Bronchial epithelial cell (primary cell): ENCODE measurements around the gene DDX50. TPM values are rescaled to one million over a fixed set of nuclear protein-coding genes. Genes with fewer than 3 reads are reported as not detected.

Experiments used
- DNase-seq: peaks from one replicate; pipeline ENCODE4 v3.0.0-alpha.2; 2010; ENCODE audit warnings: low read depth
- FAIRE-seq: peaks from 2 replicates; lab custom pipeline; 2011; peaks lifted over from hg19 to GRCh38; lab: Jason Lieb, UNC
- H3K27me3 ChIP-seq: 2 replicates; pipeline ENCODE4 v1.5.1; 2011; ENCODE audit warnings: low read length; ENCODE audit not compliant: control insufficient read depth, insufficient read depth
- H3K36me3 ChIP-seq: 2 replicates; pipeline ENCODE4 v1.5.1; 2011; ENCODE audit warnings: low read length; ENCODE audit not compliant: control insufficient read depth, insufficient read depth
- H3K4me3 ChIP-seq: 2 replicates; pipeline ENCODE4 v1.5.1; 2011; ENCODE audit warnings: mild to moderate bottlenecking, low read depth, low read length, control low read depth
- CTCF ChIP-seq: IDR thresholded peaks from 2 replicates; pipeline ENCODE4 v1.5.1; 2011; ENCODE audit warnings: mild to moderate bottlenecking, moderate library complexity, low read length, control low read depth, inconsistent platforms; ENCODE audit not compliant: insufficient read depth, severe bottlenecking
- total RNA-seq: library from RNA; depleted of rRNA; stranded (reverse); fragments of >200 nt; gene quantifications from 2 replicates; pipeline ENCODE4 v1.2.1, GENCODE V29; 2014

Gene DDX50
- total RNA-seq, 1 donor from 2014 or later = 73.7 TPM

- DNase-seq (no peak), FAIRE-seq (no peak)
- H3K27me3 ChIP-seq = no peaks in the 10 kb centered on the region
- no peak overlapping the region for H3K4me3 ChIP-seq
- no peak for TF ChIP-seq CTCF
- H3K36me3 ChIP-seq = peaks cover 15% of the 10 kb centered on the region
These were observed 80.0 kb downstream of the DDX50 start for GRCh38 chr10:68981074-68981473.

GRCh38 chr10:68982389-68982788 is 81.3 kb downstream of the DDX50 start:
- Histone ChIP-seq H3K36me3 (peaks cover 13% of the 10 kb centered on the region), H3K4me3 (no peak overlapping the region), H3K27me3 (no peaks in the 10 kb centered on the region)
- DNase-seq (no peak), FAIRE-seq (no peak)
- TF ChIP-seq CTCF = no peak

- FAIRE-seq (no peak), DNase-seq (no peak)
- TF ChIP-seq CTCF = no peak
- no peak overlapping the region for H3K4me3 ChIP-seq
- H3K27me3 ChIP-seq = no peaks in the 10 kb centered on the region
- H3K36me3 ChIP-seq = peaks cover 3% of the 10 kb centered on the region
These were observed 86.5 kb downstream of the DDX50 start for GRCh38 chr10:68987611-68988010.

GRCh38 chr10:68988530-68989316 is 87.6 kb downstream of the DDX50 start, which contains the start of gene KIFBP:
Gene KIFBP, plus strand, starts transcription at chr10:68988803. Its CDS starts 30 bp downstream, at chr10:68988833.
- peak; percentile 98 for DNase-seq
- peak; percentile 72 for TF ChIP-seq CTCF
- Histone ChIP-seq H3K4me3 (peak within 1 kb of the TSS; percentile 60), H3K27me3 (no peaks in the 10 kb centered on the region), H3K36me3 (peaks cover 2% of the 10 kb centered on the region)
- FAIRE-seq = peak; percentile 84

- TF ChIP-seq CTCF = no peak
- FAIRE-seq = no peak
- DNase-seq = no peak
- Histone ChIP-seq H3K4me3 (peak overlapping the region; percentile 60), H3K27me3 (no peaks in the 10 kb centered on the region), H3K36me3 (no peaks in the 10 kb centered on the region)
These were observed 88.3 kb downstream of the DDX50 start for GRCh38 chr10:68989317-68989990.
